ENCODE measurements around the gene KY. TPM values are rescaled to one million over a fixed set of nuclear protein-coding genes. Genes with fewer than 3 reads are reported as not detected.

KY gene
- total and polyA plus RNA-seq, 10 of the 15 experiments (the other 5 are each of a cell fraction or from before 2014, with no cell fraction given): 0.04 to 0.11 TPM; not detected in 8

GRCh38 chr3:134622806-134623365, 27.9 kb downstream of the KY start:
- 51% methylated on average over 5 of the region's 5 CpGs for WGBS (ENCODE audit: insufficient coverage, insufficient replicate concordance, low lambda C conversion rate, missing lambda C conversion rate)
- H3K4me2 ChIP-seq (ENCODE audit: control insufficient read depth, insufficient read depth): no peak overlapping the region
- TF ChIP-seq E2F4 (IDR thresholded peaks at IDR 0.05; ENCODE audit: low read depth, low read length) (no peak), BCLAF1 (IDR thresholded peaks at IDR 0.05) (no peak), POLR2AphosphoS5 (IDR thresholded peaks at IDR 0.05; ENCODE audit: low read length) (no peak)
- FAIRE-seq (no peak), DNase-seq (ENCODE audit: low read depth, low spot score) (no peak), ATAC-seq (no peak)
- ChIA-PET POLR2A (no interaction called here), RAD21 (ENCODE audit: unreplicated experiment) (no interaction called here), CTCF (no interaction called here), SMC1A (ENCODE audit: uncharacterized antibody, unreplicated experiment) (no interaction called here)
- no peak overlapping the region for H3K27ac ChIP-seq (ENCODE audit: control insufficient read depth, insufficient read depth)
- H3K36me3 ChIP-seq (ENCODE audit: control insufficient read depth in 2 of 2, insufficient read depth in 2 of 2, low read length in 1 of 2): no peaks in the 10 kb centered on the region
- no peak overlapping the region for H3K4me3 ChIP-seq
- intact Hi-C loops (cut with micrococcal nuclease; ENCODE audit: unreplicated experiment): no loop called here
- no peaks in the 10 kb centered on the region for H3K9me3 ChIP-seq (replicated peaks; ENCODE audit: control insufficient read depth, insufficient read depth, low read length)
- no peaks in the 10 kb centered on the region for H4K20me1 ChIP-seq (ENCODE audit: control insufficient read depth, insufficient read depth)
- in situ Hi-C loops (cut with MboI): no loop called here
- no peak overlapping the region for H2AFZ ChIP-seq (ENCODE audit: control insufficient read depth, low read depth, low read length)
- H3K27me3 ChIP-seq (replicated peaks in 1 of 2; ENCODE audit: control insufficient read depth in 2 of 2, insufficient read depth in 2 of 2, low read length in 1 of 2): no peaks in the 10 kb centered on the region; a peak in 2 of 4 replicates
- no peaks in the 10 kb centered on the region for H3K79me2 ChIP-seq (ENCODE audit: control insufficient read depth, insufficient read depth, low read length)
- no peak overlapping the region for H3K9ac ChIP-seq (ENCODE audit: control insufficient read depth, insufficient read depth, low read length)
- no peaks in the 10 kb centered on the region for H3K4me1 ChIP-seq (ENCODE audit: control insufficient read depth, insufficient read depth, low read length)
- BruUV-seq (replicated peaks): no TSS peak
